ENCODE data around the gene CD8B. TPM values are rescaled to one million over a fixed set of nuclear protein-coding genes. Genes with fewer than 3 reads are reported as not detected.
A peak's percentile ranks its signal among the peaks of the same experiment; 100 is the strongest.
"Not testable (repeated sequence)": the region's sequence is repeated elsewhere in the genome, so short reads cannot be mapped to it uniquely, and the experiment has no call there.

CD8B gene
- total RNA-seq, 2 donors from 2014 or later, result not detected

- H3K27ac Mint-ChIP-seq; H3K9me3 Mint-ChIP-seq; DNase-seq; H3K4me1 Mint-ChIP-seq; H3K4me3 ChIP-seq (ENCODE audit: low read length); H3K9me3 ChIP-seq (ENCODE audit: control insufficient read depth, low read length); H3K4me3 Mint-ChIP-seq; H3K36me3 ChIP-seq (ENCODE audit: control insufficient read depth, insufficient read depth, low read length); H3K27me3 ChIP-seq (ENCODE audit: control insufficient read depth, insufficient read depth, low read length, poor library complexity, severe bottlenecking); H3K4me1 ChIP-seq (ENCODE audit: control insufficient read depth, insufficient read depth, low read length); H3K27ac ChIP-seq (ENCODE audit: low read depth, low read length); H3K36me3 Mint-ChIP-seq (ENCODE audit: low read depth); H3K9ac ChIP-seq (ENCODE audit: extremely low read depth, low read length, poor library complexity, severe bottlenecking): not testable (repeated sequence)
- WGBS, 2 experiments (ENCODE audit: insufficient coverage in 1 of 2, insufficient read length in 1 of 2), result 96% methylated on average over 2 of the region's 4 CpGs; no CpG with 5 or more reads in 1 of the 2 experiments
- H3K27me3 Mint-ChIP-seq (ENCODE audit: insufficient read depth), result peaks cover 21% of the 10 kb centered on the region
Observed at GRCh38 chr2:86856498-86856897, 5.2 kb downstream of the CD8B start.

GRCh38 chr2:86855981-86856380 is 5.7 kb downstream of the CD8B start:
- H3K4me3 Mint-ChIP-seq; H3K4me3 ChIP-seq (ENCODE audit: low read length); H3K27me3 ChIP-seq (ENCODE audit: control insufficient read depth, insufficient read depth, low read length, poor library complexity, severe bottlenecking); H3K9ac ChIP-seq (ENCODE audit: extremely low read depth, low read length, poor library complexity, severe bottlenecking); H3K9me3 ChIP-seq (ENCODE audit: control insufficient read depth, low read length); H3K27ac Mint-ChIP-seq; H3K4me1 Mint-ChIP-seq; H3K9me3 Mint-ChIP-seq; H3K36me3 Mint-ChIP-seq (ENCODE audit: low read depth); H3K36me3 ChIP-seq (ENCODE audit: control insufficient read depth, insufficient read depth, low read length); H3K4me1 ChIP-seq (ENCODE audit: control insufficient read depth, insufficient read depth, low read length); H3K27ac ChIP-seq (ENCODE audit: low read depth, low read length): not testable (repeated sequence)
- DNase-seq, result peak; percentile 57
- H3K27me3 Mint-ChIP-seq (ENCODE audit: insufficient read depth), result peaks cover 21% of the 10 kb centered on the region
- 74% methylated on average over 6 of the region's 6 CpGs; no CpG with 5 or more reads in 1 of the 2 experiments for WGBS, 2 experiments (ENCODE audit: insufficient coverage in 1 of 2, insufficient read length in 1 of 2)

DNA sequence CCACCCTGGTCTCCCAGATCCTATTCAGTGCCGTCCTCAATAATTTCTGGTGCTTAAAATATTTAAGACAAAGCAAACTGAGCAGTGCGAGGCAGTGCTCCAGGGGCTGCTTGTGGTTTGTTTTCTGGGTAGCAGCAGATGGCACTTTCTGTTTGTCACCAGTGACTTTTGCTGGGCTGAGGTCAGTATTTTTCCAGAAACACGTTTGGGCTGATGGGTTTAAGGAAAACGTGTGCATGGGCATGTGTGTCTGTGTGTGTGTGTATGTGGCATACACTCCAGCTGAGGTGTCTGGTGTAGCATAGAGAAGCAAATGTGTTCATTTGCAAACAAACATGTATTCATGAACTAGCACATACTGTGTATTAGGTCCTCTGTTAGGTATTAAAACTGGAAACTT is 10.1 kb downstream of the CD8B start:
- H3K36me3 ChIP-seq (ENCODE audit: control insufficient read depth, insufficient read depth, low read length); DNase-seq; H3K4me1 ChIP-seq (ENCODE audit: control insufficient read depth, insufficient read depth, low read length); H3K27me3 ChIP-seq (ENCODE audit: control insufficient read depth, insufficient read depth, low read length, poor library complexity, severe bottlenecking); H3K27ac Mint-ChIP-seq; H3K9me3 Mint-ChIP-seq; H3K27ac ChIP-seq (ENCODE audit: low read depth, low read length); H3K4me1 Mint-ChIP-seq; H3K4me3 ChIP-seq (ENCODE audit: low read length); H3K36me3 Mint-ChIP-seq (ENCODE audit: low read depth); H3K9ac ChIP-seq (ENCODE audit: extremely low read depth, low read length, poor library complexity, severe bottlenecking); H3K9me3 ChIP-seq (ENCODE audit: control insufficient read depth, low read length); H3K4me3 Mint-ChIP-seq: not testable (repeated sequence)
- WGBS, 2 experiments (ENCODE audit: insufficient coverage in 1 of 2, insufficient read length in 1 of 2), result 89 to 94% methylated on average over 2 to 4 of the region's 4 CpGs
- H3K27me3 Mint-ChIP-seq (ENCODE audit: insufficient read depth), result peaks cover 16% of the 10 kb centered on the region

GRCh38 chr2:86842607-86843234 is 19.0 kb downstream of the CD8B start:
- H3K9me3 ChIP-seq (ENCODE audit: control insufficient read depth, low read length); H3K4me3 Mint-ChIP-seq; H3K36me3 Mint-ChIP-seq (ENCODE audit: low read depth); H3K9ac ChIP-seq (ENCODE audit: extremely low read depth, low read length, poor library complexity, severe bottlenecking); H3K27ac ChIP-seq (ENCODE audit: low read depth, low read length); H3K27me3 ChIP-seq (ENCODE audit: control insufficient read depth, insufficient read depth, low read length, poor library complexity, severe bottlenecking); H3K4me1 Mint-ChIP-seq; DNase-seq; H3K27me3 Mint-ChIP-seq (ENCODE audit: insufficient read depth); H3K9me3 Mint-ChIP-seq; H3K4me3 ChIP-seq (ENCODE audit: low read length); H3K36me3 ChIP-seq (ENCODE audit: control insufficient read depth, insufficient read depth, low read length); H3K27ac Mint-ChIP-seq; H3K4me1 ChIP-seq (ENCODE audit: control insufficient read depth, insufficient read depth, low read length): not testable (repeated sequence)
- WGBS, 2 experiments (ENCODE audit: insufficient coverage in 1 of 2, insufficient read length in 1 of 2), result 88 to 100% methylated on average over 2 to 6 of the region's 6 CpGs

DNA sequence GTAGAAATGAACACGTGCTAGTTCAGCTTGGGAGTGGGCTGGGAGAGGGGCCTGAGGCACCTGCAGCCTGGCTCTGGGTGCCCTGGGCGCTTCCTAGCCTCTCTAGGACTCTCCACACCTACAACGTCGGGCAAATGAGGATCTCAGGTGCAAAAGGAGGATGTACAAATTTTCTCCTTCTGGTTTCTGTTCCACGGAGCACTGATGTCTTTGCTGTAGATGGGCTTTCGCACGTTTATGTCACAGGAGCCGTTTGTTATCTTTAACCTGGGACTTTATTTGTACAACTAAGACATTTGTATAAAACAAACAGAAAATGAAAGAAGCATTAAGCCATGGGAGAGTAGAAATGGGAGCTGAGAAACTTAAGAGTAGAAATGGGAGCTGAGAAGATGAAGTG is 20.4 kb downstream of the CD8B start:
- H3K36me3 Mint-ChIP-seq (ENCODE audit: low read depth); H3K27ac Mint-ChIP-seq: not testable (repeated sequence)

DNA sequence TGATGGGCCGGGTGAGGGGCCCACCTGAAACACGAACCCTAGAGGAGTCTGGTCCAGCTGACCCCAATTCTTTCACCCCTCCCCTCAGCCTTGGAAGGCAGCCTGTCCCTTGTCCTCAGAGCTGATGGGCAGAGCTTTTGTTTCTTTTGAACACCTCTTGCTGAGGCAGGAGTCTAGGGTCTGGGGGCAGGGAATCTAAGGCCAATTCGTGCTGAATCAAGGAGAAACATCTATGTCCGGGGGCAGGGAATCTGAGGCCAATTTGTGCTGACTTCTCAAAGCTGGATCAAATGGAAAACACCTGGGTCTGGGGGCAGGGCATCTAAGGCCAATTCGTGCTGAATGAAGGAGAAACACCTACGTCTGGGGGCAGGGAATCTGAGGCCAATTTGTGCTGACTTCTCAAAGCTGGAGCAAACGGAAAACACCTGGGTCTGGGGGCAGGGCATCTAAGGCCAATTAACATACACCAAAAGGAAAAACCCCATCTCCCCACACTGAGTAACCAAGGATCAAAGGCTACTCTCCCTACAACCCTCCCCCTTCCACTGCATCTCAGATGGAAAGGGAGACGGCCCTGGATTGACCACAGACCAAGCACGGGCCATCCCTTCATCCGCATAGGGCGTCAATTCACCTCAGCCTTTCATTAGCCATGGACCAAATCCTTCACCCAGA is 21.7 kb downstream of the CD8B start:
- not testable (repeated sequence) for H3K27me3 ChIP-seq (ENCODE audit: control insufficient read depth, insufficient read depth, low read length, poor library complexity, severe bottlenecking); H3K4me1 ChIP-seq (ENCODE audit: control insufficient read depth, insufficient read depth, low read length); H3K9me3 ChIP-seq (ENCODE audit: control insufficient read depth, low read length); H3K36me3 ChIP-seq (ENCODE audit: control insufficient read depth, insufficient read depth, low read length); H3K9ac ChIP-seq (ENCODE audit: extremely low read depth, low read length, poor library complexity, severe bottlenecking); H3K36me3 Mint-ChIP-seq (ENCODE audit: low read depth); H3K4me1 Mint-ChIP-seq; H3K27me3 Mint-ChIP-seq (ENCODE audit: insufficient read depth); H3K9me3 Mint-ChIP-seq; DNase-seq; H3K4me3 Mint-ChIP-seq; H3K27ac ChIP-seq (ENCODE audit: low read depth, low read length); H3K27ac Mint-ChIP-seq; H3K4me3 ChIP-seq (ENCODE audit: low read length)
- 74 to 80% methylated on average over 1 to 6 of the region's 11 CpGs for WGBS, 2 experiments (ENCODE audit: insufficient coverage in 1 of 2, insufficient read length in 1 of 2)

More for the DNA sequence above, 20.4 kb downstream of the CD8B start:
- not testable (repeated sequence) for H3K27ac ChIP-seq (ENCODE audit: low read depth, low read length); H3K27me3 Mint-ChIP-seq (ENCODE audit: insufficient read depth); H3K9me3 ChIP-seq (ENCODE audit: control insufficient read depth, low read length); H3K36me3 ChIP-seq (ENCODE audit: control insufficient read depth, insufficient read depth, low read length); H3K4me3 ChIP-seq (ENCODE audit: low read length); H3K4me1 ChIP-seq (ENCODE audit: control insufficient read depth, insufficient read depth, low read length); H3K4me3 Mint-ChIP-seq; H3K9ac ChIP-seq (ENCODE audit: extremely low read depth, low read length, poor library complexity, severe bottlenecking); DNase-seq; H3K9me3 Mint-ChIP-seq; H3K4me1 Mint-ChIP-seq; H3K27me3 ChIP-seq (ENCODE audit: control insufficient read depth, insufficient read depth, low read length, poor library complexity, severe bottlenecking)
- WGBS, 2 experiments (ENCODE audit: insufficient coverage in 1 of 2, insufficient read length in 1 of 2), result 95% methylated on average over 4 to 7 of the region's 8 CpGs

GRCh38 chr2:86839455-86839854 is 22.2 kb downstream of the CD8B start:
- not testable (repeated sequence) for H3K27me3 ChIP-seq (ENCODE audit: control insufficient read depth, insufficient read depth, low read length, poor library complexity, severe bottlenecking); H3K36me3 ChIP-seq (ENCODE audit: control insufficient read depth, insufficient read depth, low read length); H3K27ac Mint-ChIP-seq; H3K9me3 Mint-ChIP-seq; H3K4me3 ChIP-seq (ENCODE audit: low read length); H3K9me3 ChIP-seq (ENCODE audit: control insufficient read depth, low read length); H3K4me3 Mint-ChIP-seq; H3K36me3 Mint-ChIP-seq (ENCODE audit: low read depth); H3K4me1 ChIP-seq (ENCODE audit: control insufficient read depth, insufficient read depth, low read length); H3K9ac ChIP-seq (ENCODE audit: extremely low read depth, low read length, poor library complexity, severe bottlenecking); H3K27ac ChIP-seq (ENCODE audit: low read depth, low read length); H3K27me3 Mint-ChIP-seq (ENCODE audit: insufficient read depth); H3K4me1 Mint-ChIP-seq; DNase-seq
- 86% methylated on average over 7 of the region's 7 CpGs; no CpG with 5 or more reads in 1 of the 2 experiments for WGBS, 2 experiments (ENCODE audit: insufficient coverage in 1 of 2, insufficient read length in 1 of 2)

Measured in endodermal cell (in vitro differentiated cells).